NCI-H748 (cell line): ENCODE measurements around the gene C16orf87.

Experiments used
- DNase-seq: peaks from one replicate; lab custom pipeline; 2025; ENCODE audit not compliant: unreplicated experiment; lab: John Stamatoyannopoulos, UW

Gene C16orf87

DNA sequence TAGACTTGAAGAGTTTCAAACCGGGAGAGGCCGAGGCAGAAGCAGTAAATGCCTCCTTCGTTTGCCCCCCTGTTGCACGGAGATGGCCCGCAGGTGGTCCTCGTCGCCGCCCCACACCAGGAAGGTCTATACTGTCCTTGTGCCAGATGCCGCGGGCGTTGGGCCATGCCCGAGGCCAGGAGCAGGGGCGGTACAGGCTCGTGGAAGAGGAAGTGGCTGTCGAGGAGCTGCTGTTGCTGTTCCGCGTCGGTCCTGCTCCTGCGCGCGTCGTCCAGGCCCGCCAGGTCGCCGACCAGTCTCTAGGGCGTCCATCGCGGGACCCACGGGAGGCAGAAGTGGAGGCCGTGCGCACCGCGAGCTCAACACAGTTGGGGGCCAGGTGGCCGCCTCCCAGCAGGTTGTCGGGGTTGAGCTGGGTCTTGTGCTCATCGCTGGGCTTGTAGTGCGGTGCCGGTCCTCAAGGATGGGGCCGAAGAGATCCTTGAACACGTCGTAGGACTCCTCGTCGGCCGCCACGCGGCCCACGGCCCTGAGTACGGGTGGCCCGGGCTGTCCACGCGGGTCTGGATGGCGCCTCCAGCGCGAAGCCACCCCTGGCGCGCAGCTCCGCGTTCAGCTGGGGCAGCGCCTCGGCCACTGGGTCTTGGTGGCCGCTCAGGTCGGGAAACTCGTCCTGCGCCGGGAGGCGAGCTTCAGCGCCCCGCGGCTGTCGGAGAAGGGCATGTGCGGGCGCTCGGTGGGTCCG lies 13.1 kb upstream of the C16orf87 start:
- DNase-seq: no peak

DNA sequence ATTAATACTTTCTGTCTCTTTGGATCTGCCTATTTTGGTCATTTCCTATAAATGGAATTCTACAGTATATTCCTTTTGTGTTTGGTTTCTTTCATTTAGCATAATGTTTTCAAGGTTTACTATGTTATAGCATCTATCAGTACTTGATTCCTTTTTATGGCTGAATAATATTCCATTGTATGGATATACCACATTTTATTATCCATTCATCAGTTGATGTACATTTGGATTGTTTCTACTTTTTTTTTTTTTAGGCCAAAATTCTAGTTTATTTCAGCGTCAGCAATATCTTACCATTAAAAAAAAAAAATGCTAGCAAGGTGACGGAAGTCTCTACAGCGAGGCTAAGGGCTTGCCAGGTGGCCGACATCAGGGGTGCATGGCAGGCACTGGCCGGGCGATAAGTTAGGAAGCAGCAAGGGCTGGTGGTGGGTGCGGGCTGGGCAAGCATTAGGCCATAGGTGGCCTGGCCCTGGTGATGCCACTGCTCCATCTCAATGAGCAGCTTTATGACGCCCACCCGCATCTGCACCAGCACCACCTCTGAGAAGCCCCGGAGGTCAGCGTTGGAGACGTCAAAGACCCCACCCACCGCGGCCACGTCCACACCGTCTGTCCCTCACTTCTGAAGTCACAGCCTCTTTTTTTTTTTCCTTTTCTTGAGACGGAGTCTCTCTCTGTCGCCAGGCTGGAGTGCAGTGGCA lies 11.4 kb upstream of the C16orf87 start:
- no peak for DNase-seq

GRCh38 chr16:46839986-46840443 lies 9.0 kb upstream of the C16orf87 start:
- DNase-seq: peak; percentile 6

GRCh38 chr16:46836534-46837530 lies 5.9 kb upstream of the C16orf87 start:
- peak; percentile 15 for DNase-seq

- DNase-seq: no peak
Measured at GRCh38 chr16:46833460-46833800, 2.5 kb upstream of the C16orf87 start.

- no peak for DNase-seq
Measured at GRCh38 chr16:46832757-46833459, 1.9 kb upstream of the C16orf87 start.

- DNase-seq: peak; percentile 59
Measured at GRCh38 chr16:46830417-46830901, 521 bp downstream of the C16orf87 start.

- DNase-seq: no peak
Measured at GRCh38 chr16:46828943-46829342, 2.0 kb downstream of the C16orf87 start.

DNA sequence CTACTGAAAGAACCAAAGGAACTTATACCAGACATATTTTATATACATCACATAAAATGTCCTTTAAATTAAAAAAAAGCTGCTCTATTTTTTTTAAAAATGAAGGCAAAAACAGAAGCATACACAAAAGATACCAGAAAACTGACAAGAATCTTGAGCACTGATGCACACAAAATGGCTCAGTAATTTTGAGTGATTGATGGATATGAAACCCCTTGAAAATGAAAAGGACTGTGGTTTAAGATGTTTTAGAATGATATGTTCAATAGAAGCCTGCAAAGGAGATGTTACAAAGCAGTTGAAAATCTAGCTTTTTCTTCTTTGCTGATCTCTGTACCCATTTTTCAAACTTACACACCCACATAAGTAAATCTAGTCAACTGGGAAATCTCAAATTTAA lies 2.7 kb downstream of the C16orf87 start:
- DNase-seq: no peak

GRCh38 chr16:46826631-46827030 lies 4.3 kb downstream of the C16orf87 start:
- no peak for DNase-seq

- no peak for DNase-seq
Measured at GRCh38 chr16:46822270-46822669, 8.7 kb downstream of the C16orf87 start.

GRCh38 chr16:46817961-46818360 lies 13.0 kb downstream of the C16orf87 start:
- no peak for DNase-seq

GRCh38 chr16:46814790-46815189 lies 16.2 kb downstream of the C16orf87 start:
- no peak for DNase-seq

DNA sequence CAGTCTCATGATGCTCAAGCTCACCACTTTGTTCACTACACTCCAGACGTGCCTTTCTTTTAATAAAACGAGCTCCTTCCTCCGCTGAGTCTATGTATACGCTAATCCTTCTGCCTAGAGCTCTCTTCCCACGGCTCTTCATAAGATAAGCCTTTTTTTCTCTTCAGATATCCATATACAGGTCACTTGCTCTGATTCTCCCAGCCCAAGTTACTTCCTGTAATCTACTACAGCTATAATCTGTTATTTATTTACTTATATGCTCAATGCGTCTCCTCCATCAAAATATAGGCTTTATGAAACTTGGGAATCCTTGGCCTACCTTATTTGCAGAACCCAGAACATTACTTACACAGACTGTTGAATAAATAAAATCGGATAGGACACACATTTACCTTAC lies 17.4 kb downstream of the C16orf87 start:
- no peak for DNase-seq

GRCh38 chr16:46812781-46813540 lies 18.0 kb downstream of the C16orf87 start:
- no peak for DNase-seq

- DNase-seq: no peak
Measured at GRCh38 chr16:46811682-46812081, 19.3 kb downstream of the C16orf87 start.

GRCh38 chr16:46808997-46809396 lies 22.0 kb downstream of the C16orf87 start:
- DNase-seq: no peak

DNA sequence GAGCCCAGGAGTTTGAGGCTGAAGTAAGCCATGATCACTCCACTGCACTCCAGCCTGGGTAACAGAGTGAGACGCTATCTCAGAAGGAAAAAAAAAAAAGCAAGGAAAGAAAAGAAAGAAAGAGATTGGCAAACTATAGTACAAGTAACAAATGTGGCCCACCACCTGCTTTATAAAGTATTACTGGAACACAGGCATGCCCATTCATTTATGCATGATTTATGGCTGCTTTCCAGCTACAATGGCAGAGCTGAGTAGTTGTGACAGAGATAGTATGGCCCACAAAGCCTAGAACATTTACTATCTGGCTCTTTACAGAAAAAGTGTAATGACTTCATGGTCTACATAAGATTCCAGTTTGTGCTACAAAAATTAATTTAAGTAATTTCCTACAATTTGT lies 23.6 kb downstream of the C16orf87 start:
- no peak for DNase-seq

- DNase-seq: no peak
Measured at GRCh38 chr16:46803373-46803772, 27.6 kb downstream of the C16orf87 start.
